HG03045 (cell line): ENCODE results near the gene NOTO.
A peak's percentile ranks its signal among the peaks of the same experiment; 100 is the strongest.
"Not testable (repeated sequence)": the region's sequence is repeated elsewhere in the genome, so short reads cannot be mapped to it uniquely, and the experiment has no call there.

Experiments
- ATAC-seq: cut with Tn5 transposase; IDR thresholded peaks from one replicate; pipeline ENCODE4 v1.9.1; 2021; ENCODE audit warnings: mild to moderate bottlenecking, moderate library complexity; ENCODE audit not compliant: unreplicated experiment

The NOTO gene

GRCh38 chr2:73202156-73203054 is at the start of gene NOTO:
Gene NOTO, plus strand, starts transcription at chr2:73202574. Its CDS starts 93 bp downstream, at chr2:73202667.
- no peak for ATAC-seq

- no peak for ATAC-seq
These were observed 45.7 kb upstream of the NOTO start for GRCh38 chr2:73156539-73157124.

DNA sequence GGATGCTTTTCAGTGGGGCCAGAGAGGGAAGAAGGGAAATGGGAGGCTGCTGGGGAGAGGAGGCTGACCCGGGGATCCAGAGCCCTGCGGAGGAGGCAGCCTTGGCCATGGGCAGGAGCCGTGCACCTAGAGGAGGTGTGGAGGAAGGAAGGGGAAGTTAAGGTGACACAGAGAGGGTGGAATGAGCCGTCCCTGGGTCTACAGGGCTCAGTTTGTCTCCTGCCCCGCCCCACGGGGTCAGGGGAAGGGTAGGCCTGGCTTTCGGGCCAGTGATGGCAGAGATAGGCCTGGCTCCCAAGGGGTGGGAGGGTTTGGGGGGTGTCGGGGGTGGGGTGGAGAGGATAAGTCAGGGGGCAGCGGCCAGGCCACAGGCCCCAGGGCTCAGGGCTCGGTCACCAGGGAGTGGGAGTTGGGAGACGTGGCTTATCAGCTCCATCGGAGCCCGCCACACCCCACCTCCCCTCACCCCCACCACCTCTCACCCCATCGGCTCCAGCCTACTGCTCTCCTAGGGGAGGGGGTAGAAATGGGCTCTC is 39.5 kb upstream of the NOTO start:
- no peak for ATAC-seq

DNA sequence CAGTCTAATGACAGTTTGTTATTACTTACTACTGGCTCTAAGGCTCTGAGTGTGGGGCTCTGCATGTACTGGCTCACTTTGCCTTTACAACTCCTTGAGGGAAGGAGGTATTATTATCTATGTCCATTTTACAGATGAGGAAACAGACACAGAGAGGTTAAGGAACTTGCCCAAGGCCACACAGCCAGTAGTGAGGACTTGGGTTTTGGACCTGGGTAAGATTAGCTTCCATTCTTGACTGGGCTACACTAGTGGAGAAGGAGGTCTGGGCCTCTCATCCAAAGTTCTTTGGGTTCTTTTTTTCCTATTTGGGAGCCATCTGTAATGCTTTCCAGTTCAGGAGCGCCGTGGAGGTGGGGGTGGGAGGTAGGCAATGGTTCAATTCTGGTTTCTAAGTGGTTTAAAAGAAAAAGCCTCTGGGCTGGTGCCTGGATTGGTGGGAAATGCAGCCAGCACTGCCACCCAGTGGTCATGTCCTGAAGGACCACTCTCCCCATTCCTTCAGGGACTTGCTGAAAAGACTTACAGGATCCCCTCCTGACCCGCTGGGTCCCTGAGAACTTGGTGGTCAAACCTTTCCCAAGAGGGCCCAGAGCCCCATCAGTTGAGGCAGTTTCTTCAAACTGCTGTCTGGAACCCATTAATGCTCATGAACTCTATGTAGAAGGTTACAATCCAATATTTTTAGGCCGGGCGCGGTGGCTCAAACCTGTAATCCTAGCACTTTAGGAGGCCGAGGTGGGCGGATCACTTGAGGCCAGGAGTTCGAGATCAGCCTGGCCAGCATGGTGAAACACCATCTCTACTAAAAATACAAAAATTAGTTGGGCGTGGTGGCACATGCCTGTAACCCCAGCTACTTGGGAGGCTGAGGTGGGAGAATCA is 38.6 kb upstream of the NOTO start:
- ATAC-seq, result peak; percentile 81

GRCh38 chr2:73165978-73166377 is 36.4 kb upstream of the NOTO start:
- not testable (repeated sequence) for ATAC-seq

GRCh38 chr2:73166813-73167212 is 35.6 kb upstream of the NOTO start:
- not testable (repeated sequence) for ATAC-seq

DNA sequence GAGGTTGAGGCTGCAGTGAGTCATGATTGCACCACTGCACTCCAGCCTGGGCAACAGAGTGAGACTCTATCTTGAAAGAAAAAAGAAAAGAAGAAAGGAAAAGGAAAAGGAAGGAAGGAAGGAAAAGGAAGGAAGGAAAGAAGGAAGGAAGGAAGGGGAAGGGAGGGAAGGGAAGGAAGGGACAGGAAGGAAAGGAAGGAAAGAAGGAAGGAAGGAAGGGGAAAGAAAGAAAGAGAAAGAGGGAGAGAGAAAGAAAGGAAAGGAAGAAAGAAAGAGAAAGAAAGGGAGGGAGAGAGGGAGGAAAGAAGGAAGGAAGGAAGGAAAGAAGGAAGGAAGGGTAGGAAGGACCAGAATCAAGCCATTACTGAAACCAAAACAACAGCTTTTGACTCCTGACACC is 34.0 kb upstream of the NOTO start:
- ATAC-seq, result not testable (repeated sequence)

GRCh38 chr2:73170341-73170740 is 32.0 kb upstream of the NOTO start:
- not testable (repeated sequence) for ATAC-seq

DNA sequence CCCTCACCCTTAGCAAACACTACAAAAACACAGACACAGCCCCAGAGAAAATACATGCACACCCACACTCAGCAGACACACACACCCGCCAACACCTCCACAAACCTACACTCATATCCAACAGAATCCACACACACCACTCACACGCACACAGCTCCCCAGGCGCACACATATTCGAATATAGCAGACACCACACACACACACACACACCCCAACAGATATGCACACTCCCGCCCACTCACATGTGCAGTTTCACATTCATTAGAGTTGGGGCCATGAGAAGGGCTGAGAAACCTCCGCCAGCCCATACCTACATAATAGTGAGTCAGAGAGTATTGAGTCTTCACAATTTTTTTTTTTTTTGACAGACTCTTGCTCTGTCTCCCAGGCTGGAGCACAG is 29.4 kb upstream of the NOTO start:
- no peak for ATAC-seq

DNA sequence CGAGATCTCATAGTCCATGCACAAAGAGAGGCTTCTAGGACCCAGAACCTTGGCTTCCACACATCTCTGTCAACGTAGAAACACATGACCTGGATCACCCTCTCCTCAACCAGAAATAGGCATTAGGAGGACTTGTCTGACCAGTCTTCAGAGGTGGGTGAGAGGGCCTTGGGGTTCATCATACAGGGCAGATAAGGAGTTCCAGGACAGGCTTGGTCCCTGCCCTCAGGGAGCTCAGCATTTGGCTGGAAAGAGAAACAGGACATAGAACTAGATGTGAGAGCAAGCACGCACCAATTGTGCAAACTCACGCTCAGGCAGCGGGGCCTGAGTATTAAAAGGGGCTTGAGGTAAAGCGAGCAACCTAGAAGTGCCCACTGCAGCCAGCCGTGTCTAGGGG is 28.6 kb upstream of the NOTO start:
- ATAC-seq, result no peak

GRCh38 chr2:73174244-73174643 is 28.1 kb upstream of the NOTO start:
- ATAC-seq, result no peak

DNA sequence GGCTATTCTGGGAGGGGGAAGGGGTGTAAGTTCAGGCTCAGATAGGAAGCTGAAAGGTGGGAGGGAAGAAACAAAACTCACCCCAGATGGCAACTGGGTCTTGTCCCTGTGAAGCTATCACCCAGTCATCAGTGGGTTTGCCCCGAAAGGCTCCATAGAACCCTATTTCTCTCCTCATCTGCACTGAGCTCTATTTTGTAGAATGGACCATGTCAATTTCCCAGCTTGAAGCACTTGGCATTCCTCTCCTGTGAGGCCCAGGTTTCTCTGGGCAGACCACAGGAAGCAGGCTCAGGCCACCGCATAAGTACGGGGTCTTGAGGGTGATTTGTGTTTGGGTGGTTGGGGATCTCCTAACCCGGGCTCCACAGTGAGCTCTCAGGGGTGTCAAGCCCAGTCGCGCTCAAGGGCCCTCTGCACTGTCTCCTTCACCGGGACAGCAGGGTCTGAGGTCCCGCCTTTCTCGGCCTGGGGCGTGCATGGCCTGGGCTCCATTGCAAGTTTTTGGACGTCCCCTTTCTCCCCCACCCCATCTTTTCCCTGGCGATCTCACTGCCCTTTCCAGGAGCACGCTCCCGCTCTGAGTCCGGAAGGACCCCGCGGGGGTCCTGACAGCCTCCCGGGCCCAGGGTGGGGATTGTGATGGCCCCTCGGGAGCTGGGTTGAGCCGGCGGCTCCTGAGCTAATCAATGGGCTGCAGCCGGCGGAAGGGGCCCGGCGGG is 27.3 kb upstream of the NOTO start:
- no peak for ATAC-seq

GRCh38 chr2:73175663-73176204 is 26.6 kb upstream of the NOTO start:
- ATAC-seq, result no peak

GRCh38 chr2:73176205-73176880 is 26.0 kb upstream of the NOTO start:
- no peak for ATAC-seq

GRCh38 chr2:73176881-73177644 is 25.3 kb upstream of the NOTO start:
- ATAC-seq, result peak; percentile 79

DNA sequence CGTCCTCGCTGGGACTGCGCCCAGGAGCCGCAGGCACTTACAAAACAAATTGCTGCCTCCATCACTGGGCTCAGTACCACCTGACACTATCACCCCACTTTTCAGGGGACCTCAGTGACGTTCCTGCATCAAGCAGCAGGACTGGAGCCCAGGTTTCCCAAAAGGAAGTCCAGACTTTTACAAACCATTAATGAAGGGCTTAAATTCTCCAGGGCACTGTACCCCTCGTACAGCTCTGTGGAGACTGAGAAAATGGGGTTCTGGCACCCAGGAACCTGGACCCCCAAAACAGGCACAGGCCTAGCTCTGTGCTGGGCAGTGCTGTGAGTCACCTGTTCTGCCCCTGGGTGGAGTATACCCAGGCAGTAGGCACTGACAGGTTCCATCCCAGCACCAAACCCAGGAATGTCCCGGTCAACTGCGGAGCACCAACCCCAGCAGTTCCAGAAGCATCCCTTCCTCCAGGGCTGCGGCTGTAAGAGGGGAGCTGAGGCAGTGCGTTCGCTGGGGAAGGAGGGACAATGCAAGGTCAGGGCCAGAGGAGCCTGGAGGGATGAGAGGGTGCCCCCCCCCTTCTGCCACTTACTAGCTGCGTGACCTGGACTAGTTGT is 24.6 kb upstream of the NOTO start:
- peak; percentile 5 for ATAC-seq

DNA sequence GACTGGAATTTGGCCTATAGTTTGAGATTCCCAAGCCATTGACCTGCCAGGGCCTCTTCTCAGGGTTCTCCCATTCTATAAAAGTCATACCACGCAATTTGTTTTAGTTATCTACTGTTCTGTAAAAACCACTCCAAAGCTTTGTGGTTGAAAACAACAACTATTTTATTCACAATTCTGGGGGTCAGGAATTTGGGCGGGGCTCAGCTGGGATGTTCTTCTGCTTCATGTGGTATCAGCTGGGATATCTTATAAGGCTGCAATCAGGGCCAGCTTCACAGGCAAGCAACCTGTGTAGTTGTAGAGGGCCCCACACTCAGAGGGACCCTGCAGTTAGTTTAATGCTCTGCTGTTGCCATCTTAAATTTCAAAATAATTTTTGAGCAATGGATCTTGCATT is 16.4 kb upstream of the NOTO start:
- ATAC-seq, result no peak

DNA sequence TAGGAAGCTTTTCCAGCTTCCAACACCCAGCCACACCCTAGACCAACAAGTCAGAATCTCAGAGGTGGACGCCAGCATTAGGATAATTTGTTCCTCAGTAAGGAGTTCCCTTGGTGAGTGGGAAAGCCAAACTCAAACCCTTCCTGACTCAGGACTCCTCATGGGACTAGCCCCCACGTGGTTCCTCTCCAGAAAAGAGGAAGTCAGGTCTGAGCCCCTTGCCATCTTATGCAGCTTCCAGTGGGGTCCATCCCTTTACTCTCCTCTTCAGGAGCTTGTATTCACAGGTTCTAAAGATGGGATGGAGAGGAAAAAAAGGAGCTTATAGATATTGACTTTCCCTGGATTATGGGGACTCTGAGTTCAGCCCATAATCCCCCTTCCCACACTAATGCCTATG is 14.8 kb upstream of the NOTO start:
- no peak for ATAC-seq
